ENCODE data around the gene CEACAM3. TPM values are rescaled to one million over a fixed set of nuclear protein-coding genes. Genes with fewer than 3 reads are reported as not detected.

Gene CEACAM3
- total and polyA plus RNA-seq, 8 donors = 0.13 to 0.31 TPM; not detected in 6

DNA sequence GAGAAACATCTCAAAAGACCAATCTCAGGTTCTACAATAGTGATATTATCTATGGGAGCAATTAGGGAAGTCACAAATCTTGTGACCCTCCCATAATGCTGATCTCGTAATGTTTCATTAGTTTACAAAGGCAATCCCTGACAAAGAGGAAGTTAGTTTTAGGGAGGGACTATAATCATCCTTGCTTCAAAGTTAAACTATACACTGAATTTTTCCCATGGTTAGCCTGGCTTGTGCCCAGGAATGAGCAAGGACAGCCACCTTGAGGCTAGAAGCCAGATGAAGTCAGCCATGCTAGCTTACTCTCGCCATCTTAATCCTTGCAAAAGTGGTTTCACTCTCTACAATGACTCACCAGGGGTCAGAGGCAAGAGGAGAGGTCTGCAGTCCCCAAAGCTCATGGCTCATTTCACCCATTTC lies 5.4 kb downstream of the CEACAM3 start:
- H3K27ac ChIP-seq = peak overlapping the region in 2 of 5 donors; percentile 57 to 71
- TF ChIP-seq, protein P1, sequence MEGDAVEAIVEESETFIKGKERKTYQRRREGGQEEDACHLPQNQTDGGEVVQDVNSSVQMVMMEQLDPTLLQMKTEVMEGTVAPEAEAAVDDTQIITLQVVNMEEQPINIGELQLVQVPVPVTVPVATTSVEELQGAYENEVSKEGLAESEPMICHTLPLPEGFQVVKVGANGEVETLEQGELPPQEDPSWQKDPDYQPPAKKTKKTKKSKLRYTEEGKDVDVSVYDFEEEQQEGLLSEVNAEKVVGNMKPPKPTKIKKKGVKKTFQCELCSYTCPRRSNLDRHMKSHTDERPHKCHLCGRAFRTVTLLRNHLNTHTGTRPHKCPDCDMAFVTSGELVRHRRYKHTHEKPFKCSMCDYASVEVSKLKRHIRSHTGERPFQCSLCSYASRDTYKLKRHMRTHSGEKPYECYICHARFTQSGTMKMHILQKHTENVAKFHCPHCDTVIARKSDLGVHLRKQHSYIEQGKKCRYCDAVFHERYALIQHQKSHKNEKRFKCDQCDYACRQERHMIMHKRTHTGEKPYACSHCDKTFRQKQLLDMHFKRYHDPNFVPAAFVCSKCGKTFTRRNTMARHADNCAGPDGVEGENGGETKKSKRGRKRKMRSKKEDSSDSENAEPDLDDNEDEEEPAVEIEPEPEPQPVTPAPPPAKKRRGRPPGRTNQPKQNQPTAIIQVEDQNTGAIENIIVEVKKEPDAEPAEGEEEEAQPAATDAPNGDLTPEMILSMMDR (IDR thresholded peaks at IDR 0.05) = no peak
- TF ChIP-seq EP300 (IDR thresholded peaks at IDR 0.05) (no peak), POLR2A (IDR thresholded peaks at IDR 0.05) (no peak), POLR2AphosphoS5 (IDR thresholded peaks at IDR 0.05) (no peak)
- no peaks in the 10 kb centered on the region for H3K36me3 ChIP-seq
- no peak overlapping the region for H3K4me3 ChIP-seq
- no peaks in the 10 kb centered on the region for H3K9me3 ChIP-seq
- H3K4me1 ChIP-seq = no peaks in the 10 kb centered on the region
- intact Hi-C loops (cut with DNase I; ENCODE audit: low total_unique reads) = no loop called here
- WGBS, 5 donors = 43 to 50% (median 46%) methylated on average over 2 of the region's 2 CpGs
- DNase-seq = peak in 1 of 2 donors; percentile 9
- H3K27me3 ChIP-seq = peaks cover 0 to 13% (median 0%) of the 10 kb centered on the region in 3 donors

DNA sequence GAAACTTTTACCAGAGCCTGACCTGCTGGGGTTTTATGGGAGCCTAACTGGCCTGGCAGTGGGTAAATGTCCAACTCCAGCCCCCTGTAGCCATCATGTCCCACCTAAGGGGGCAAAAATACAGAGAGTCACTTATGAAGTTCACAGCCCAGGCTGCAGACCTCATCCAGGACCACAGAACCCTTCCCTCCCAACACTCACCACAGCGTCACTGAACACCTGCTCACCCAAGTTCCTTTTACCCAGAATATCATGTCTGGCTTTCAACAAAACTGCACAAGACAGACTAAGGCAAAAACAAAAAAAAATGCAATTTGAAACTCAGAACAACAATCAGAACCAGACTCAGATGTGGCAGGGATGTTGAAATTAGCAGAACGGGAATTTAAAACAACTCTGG lies 6.4 kb downstream of the CEACAM3 start:
- no peaks in the 10 kb centered on the region for H3K9me3 ChIP-seq
- peaks cover 0 to 13% (median 0%) of the 10 kb centered on the region in 3 donors for H3K27me3 ChIP-seq
- H3K36me3 ChIP-seq = no peaks in the 10 kb centered on the region
- 66 to 84% (median 76%) methylated on average over 2 of the region's 2 CpGs for WGBS, 5 donors
- DNase-seq = no peak
- intact Hi-C loops (cut with DNase I; ENCODE audit: low total_unique reads) = no loop called here
- no peaks in the 10 kb centered on the region for H3K4me1 ChIP-seq
- H3K4me3 ChIP-seq = no peak overlapping the region
- peak overlapping the region in 2 of 5 donors; percentile 55 to 71 for H3K27ac ChIP-seq
- no peak for TF ChIP-seq POLR2A (IDR thresholded peaks at IDR 0.05)
- TF ChIP-seq, protein P1 (IDR thresholded peaks at IDR 0.05) = no peak

DNA sequence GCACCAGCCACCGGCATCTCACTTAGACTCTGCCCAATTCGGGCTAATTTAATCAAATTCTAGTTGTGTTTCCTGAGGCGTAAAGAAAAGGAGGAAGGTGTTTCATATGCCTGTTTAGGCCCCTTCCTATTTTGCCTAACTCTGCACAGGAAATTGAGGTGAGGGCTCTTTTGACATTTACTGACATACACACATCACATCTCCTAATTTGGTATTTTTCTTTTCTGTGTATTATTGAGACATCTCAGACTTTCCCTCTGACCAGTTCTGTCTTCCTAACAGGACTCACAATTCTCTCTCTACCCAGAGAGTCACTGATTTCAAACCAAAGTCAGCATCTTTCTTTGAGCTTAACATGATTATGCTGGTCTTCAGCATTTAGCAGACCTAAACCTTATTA lies 7.9 kb downstream of the CEACAM3 start:
- H3K27me3 ChIP-seq = peaks cover 0 to 22% (median 0%) of the 10 kb centered on the region in 3 donors
- DNase-seq = no peak
- no peaks in the 10 kb centered on the region for H3K9me3 ChIP-seq
- H3K4me1 ChIP-seq = no peaks in the 10 kb centered on the region
- intact Hi-C loops (cut with DNase I; ENCODE audit: low total_unique reads) = no loop called here
- no peak overlapping the region for H3K4me3 ChIP-seq
- TF ChIP-seq POLR2A (IDR thresholded peaks at IDR 0.05) (no peak), POLR2AphosphoS5 (IDR thresholded peaks at IDR 0.05) (no peak), EP300 (IDR thresholded peaks at IDR 0.05) (no peak)
- TF ChIP-seq, protein P1 (IDR thresholded peaks at IDR 0.05) = no peak
- no peaks in the 10 kb centered on the region for H3K36me3 ChIP-seq
- WGBS, 5 donors = 64 to 81% (median 73%) methylated on average over 3 of the region's 3 CpGs
- peak overlapping the region in 2 of 5 donors; percentile 17 to 36 for H3K27ac ChIP-seq

DNA sequence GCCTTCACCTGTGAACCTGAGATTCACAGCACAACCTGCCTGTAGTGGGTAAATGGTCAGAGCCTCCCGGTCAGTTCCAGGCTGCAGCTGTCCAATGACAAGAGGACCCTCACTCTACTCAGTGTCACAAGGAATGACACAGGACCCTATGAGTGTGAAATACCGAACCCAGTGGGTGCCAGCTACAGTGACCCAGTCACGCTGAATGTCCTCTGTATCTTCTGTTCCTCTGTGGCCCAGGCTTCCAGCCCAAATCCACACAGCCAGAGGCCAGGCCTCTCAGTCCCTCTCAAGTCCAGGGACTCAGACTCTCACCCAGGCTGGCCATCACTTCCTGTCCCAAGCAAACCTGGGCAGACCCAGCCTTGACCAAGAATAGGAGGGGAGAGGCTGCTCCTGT lies 10.8 kb downstream of the CEACAM3 start:
- Histone ChIP-seq H3K4me3 (no peak overlapping the region), H3K27ac (no peak overlapping the region), H3K27me3 (peaks cover 0 to 35% (median 6%) of the 10 kb centered on the region in 3 donors), H3K36me3 (no peaks in the 10 kb centered on the region), H3K4me1 (no peaks in the 10 kb centered on the region), H3K9me3 (no peaks in the 10 kb centered on the region)
- TF ChIP-seq POLR2A (IDR thresholded peaks at IDR 0.05) (no peak), POLR2AphosphoS5 (IDR thresholded peaks at IDR 0.05) (no peak), EP300 (IDR thresholded peaks at IDR 0.05) (no peak)
- TF ChIP-seq, protein P1 (IDR thresholded peaks at IDR 0.05) = no peak
- WGBS, 5 donors = 72 to 88% (median 82%) methylated on average over 2 to 3 of the region's 3 CpGs
- no peak for DNase-seq
- intact Hi-C loops (cut with DNase I; ENCODE audit: low total_unique reads) = no loop called here

Data from stomach (tissue), 9 donors.